ENCODE data around the gene AP4M1. TPM values are rescaled to one million over a fixed set of nuclear protein-coding genes. Genes with fewer than 3 reads are reported as not detected.

The AP4M1 gene
- total RNA-seq, 3 donors from 2014 or later, result 18.0 to 30.9 (median 23.9) TPM

Small RNAs within 50 kb of the gene (microRNA-seq; reads per million reads assigned to microRNA genes)
- 1,647 reads per million, percentile 85 among the genes with 10 or more reads in this experiment for gene MIR106B
- 489 reads per million, percentile 78 among the genes with 10 or more reads in this experiment for gene MIR25
- gene MIR4658, result not detected
- gene MIR93, result 3,312 reads per million, percentile 90 among the genes with 10 or more reads in this experiment

Other genes starting within 250 kb of the AP4M1 start
- under 1 TPM in 1 of 3 donors, not detected in 2; 0.47 TPM for gene OR2AE1, start 224.6 kb upstream of the AP4M1 start, total RNA-seq
- 10 to 100 TPM; 22.2 to 29.2 (median 25.2) TPM for gene TRIM4, start 182.1 kb upstream of the AP4M1 start, total RNA-seq
- not detected for gene GJC3, start 172.0 kb upstream of the AP4M1 start, total RNA-seq
- 1 to 10 TPM; 3.8 to 7.9 (median 6.0) TPM for gene AZGP1, start 125.6 kb upstream of the AP4M1 start, total RNA-seq
- 100 to 1,000 TPM; 105 to 153 (median 129) TPM for gene ZKSCAN1, start 86.0 kb upstream of the AP4M1 start, total RNA-seq
- 10 to 100 TPM in 1 of 3 donors, 1 to 10 TPM in 2; 6.9 to 13.9 (median 7.7) TPM for gene ZSCAN21, start 51.9 kb upstream of the AP4M1 start, total RNA-seq
- gene ZNF3, start 19.9 kb upstream of the AP4M1 start, total RNA-seq, result 10 to 100 TPM; 32.6 to 46.1 (median 35.8) TPM
- 10 to 100 TPM; 61.8 to 98.5 (median 76.1) TPM for gene COPS6, start 12.7 kb upstream of the AP4M1 start, total RNA-seq
- gene MCM7, start 246 bp upstream of the AP4M1 start, total RNA-seq, result 10 to 100 TPM; 62.7 to 92.2 (median 65.5) TPM
- 10 to 100 TPM; 31.6 to 62.5 (median 34.2) TPM for gene TAF6, start 17.7 kb downstream of the AP4M1 start, total RNA-seq
- 10 to 100 TPM in 1 of 3 donors, 1 to 10 TPM in 2; 7.8 to 19.4 (median 8.6) TPM for gene CNPY4, start 18.0 kb downstream of the AP4M1 start, total RNA-seq
- gene MBLAC1, start 25.3 kb downstream of the AP4M1 start, total RNA-seq, result 1 to 10 TPM; 2.5 to 4.9 (median 3.2) TPM
- 100 to 1,000 TPM; 135 to 221 (median 187) TPM for gene LAMTOR4, start 47.3 kb downstream of the AP4M1 start, total RNA-seq
- 10 to 100 TPM; 36.7 to 78.9 (median 49.0) TPM for gene TRAPPC14, start 57.1 kb downstream of the AP4M1 start, total RNA-seq
- gene GAL3ST4, start 67.0 kb downstream of the AP4M1 start, total RNA-seq, result 1 to 10 TPM; 5.4 to 8.0 (median 6.1) TPM
- 1 to 10 TPM; 3.4 to 6.2 (median 5.1) TPM for gene GPC2, start 75.7 kb downstream of the AP4M1 start, total RNA-seq
- 1 to 10 TPM; 2.4 to 6.4 (median 2.8) TPM for gene STAG3, start 76.3 kb downstream of the AP4M1 start, total RNA-seq
- gene PVRIG, start 118.3 kb downstream of the AP4M1 start, total RNA-seq, result 1 to 10 TPM in 1 of 3 donors, under 1 TPM in 1, not detected in 1; 0.76 to 1.4 TPM
- gene SPDYE3, start 206.1 kb downstream of the AP4M1 start, total RNA-seq, result not detected

Measured in mucosa of descending colon (tissue), 3 donors.